HuH-7 (cell line): Measurements from ENCODE around the gene CRLF3.
"Not testable (repeated sequence)": the region's sequence is repeated elsewhere in the genome, so short reads cannot be mapped to it uniquely, and the experiment has no call there.

Experiments
- DNase-seq: peaks from one replicate; pipeline ENCODE4 v3.0.0; 2011; ENCODE audit warnings: low spot score

Gene CRLF3

DNA sequence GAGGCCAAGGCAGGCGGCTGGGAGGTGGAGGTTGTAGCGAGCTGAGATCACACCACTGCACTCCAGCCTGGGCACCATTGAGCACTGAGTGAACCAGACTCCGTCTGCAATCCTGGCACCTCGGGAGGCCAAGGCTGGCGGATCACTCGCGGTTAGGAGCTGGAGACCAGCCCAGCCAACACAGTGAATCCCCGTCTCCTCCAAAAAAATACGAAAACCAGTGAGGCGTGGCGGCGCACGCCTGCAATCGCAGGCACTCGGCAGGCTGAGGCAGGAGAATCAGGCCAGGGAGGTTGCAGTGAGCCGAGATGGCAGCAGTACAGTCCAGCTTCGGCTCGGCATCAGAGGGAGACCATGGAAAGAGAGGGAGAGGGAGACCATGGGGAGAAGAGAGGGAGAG is 88.1 kb downstream of the CRLF3 start:
- not testable (repeated sequence) for DNase-seq

DNA sequence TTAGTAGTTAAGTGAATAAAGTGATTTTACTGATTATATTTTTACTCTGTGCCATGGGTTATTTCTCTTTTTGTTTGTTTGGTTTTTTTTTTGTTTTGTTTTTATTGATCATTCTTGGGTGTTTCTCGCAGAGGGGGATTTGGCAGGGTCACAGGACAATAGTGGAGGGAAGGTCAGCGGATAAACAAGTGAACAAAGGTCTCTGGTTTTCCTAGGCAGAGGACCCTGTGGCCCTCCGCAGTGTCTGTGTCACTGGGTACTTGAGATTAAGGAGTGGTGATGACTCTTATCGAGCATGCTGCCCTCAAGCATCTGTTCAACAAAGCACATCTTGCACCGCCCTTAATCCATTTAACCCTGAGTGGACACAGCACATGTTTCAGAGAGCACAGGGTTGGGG is 88.8 kb downstream of the CRLF3 start:
- DNase-seq: not testable (repeated sequence)

DNA sequence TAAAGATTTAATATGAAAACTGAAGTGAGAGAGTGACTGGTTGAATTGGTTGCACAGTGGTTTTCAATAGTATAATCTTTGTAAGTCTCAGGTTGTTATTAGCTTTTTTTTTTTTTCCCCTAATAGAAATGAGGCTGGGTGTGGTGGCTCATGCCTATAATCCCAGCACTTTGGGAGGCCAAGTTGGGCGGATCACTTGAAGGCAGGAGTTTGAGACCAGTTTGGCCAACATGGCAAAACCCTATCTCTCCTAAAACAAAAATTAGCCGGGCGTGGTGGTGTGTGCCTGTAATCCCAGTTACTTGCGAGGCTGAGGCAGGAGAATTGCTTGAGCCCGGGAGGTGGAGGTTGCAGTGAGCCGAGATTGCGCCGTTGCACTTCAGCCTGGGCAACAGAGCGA is 89.3 kb downstream of the CRLF3 start:
- DNase-seq: not testable (repeated sequence)

DNA sequence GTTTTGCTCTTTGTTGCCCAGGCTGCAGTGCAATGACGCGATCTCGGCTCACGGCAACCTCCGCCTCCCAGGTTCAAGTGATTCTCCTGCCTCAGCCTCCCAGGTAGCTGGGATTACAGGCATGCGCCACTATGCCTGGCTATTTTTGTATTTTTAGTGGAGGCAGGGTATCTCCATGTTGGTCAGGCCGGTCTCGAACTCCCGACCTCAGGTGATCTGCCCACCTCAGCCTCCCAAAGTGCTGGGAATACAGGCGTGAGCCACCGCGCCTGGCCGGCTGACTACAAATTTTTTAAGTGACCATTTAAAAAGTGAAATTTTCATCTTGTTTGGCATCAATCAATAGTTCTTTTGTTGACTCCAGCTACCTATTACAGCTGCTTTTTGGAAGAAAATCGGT is 90.3 kb downstream of the CRLF3 start:
- not testable (repeated sequence) for DNase-seq
